ELR (cell line): ENCODE measurements around the gene CSH1.
"Not testable (repeated sequence)": the region's sequence is repeated elsewhere in the genome, so short reads cannot be mapped to it uniquely, and the experiment has no call there.

Experiments used
- DNase-seq: peaks from one replicate; pipeline ENCODE4 v3.0.0-alpha.2; 2015; ENCODE audit warnings: low read depth

CSH1 gene

GRCh38 chr17:63904796-63905195 lies 8.4 kb upstream of the CSH1 start:
- not testable (repeated sequence) for DNase-seq

GRCh38 chr17:63903787-63904201 lies 7.4 kb upstream of the CSH1 start:
- DNase-seq: peak; percentile 40

GRCh38 chr17:63901971-63902370 lies 5.6 kb upstream of the CSH1 start:
- DNase-seq: not testable (repeated sequence)

GRCh38 chr17:63898899-63899798 lies 2.8 kb upstream of the CSH1 start:
- DNase-seq: peak; percentile 62

GRCh38 chr17:63894821-63895220 lies 1.6 kb downstream of the CSH1 start:
- not testable (repeated sequence) for DNase-seq

- DNase-seq: not testable (repeated sequence)
Measured at GRCh38 chr17:63894021-63894420, 2.4 kb downstream of the CSH1 start.

- peak; percentile 40 for DNase-seq
Measured at GRCh38 chr17:63892316-63893037, 3.9 kb downstream of the CSH1 start.

- peak; percentile 68 for DNase-seq
Measured at GRCh38 chr17:63889026-63889848, 7.1 kb downstream of the CSH1 start.

GRCh38 chr17:63885119-63885518 lies 11.3 kb downstream of the CSH1 start:
- DNase-seq: not testable (repeated sequence)

- DNase-seq: not testable (repeated sequence)
Measured at GRCh38 chr17:63882626-63883126, 13.7 kb downstream of the CSH1 start.

- peak; percentile 78 for DNase-seq
Measured at GRCh38 chr17:63881935-63882601, 14.3 kb downstream of the CSH1 start, which contains the start of gene GH2. Gene GH2 (minus strand): TSS chr17:63881944. CDS start chr17:63881801, 143 bp downstream.

- DNase-seq: peak; percentile 12
Measured at GRCh38 chr17:63881337-63881736, 15.0 kb downstream of the CSH1 start.

GRCh38 chr17:63880706-63881105 lies 15.7 kb downstream of the CSH1 start:
- no peak for DNase-seq

- DNase-seq: not testable (repeated sequence)
Measured at GRCh38 chr17:63878413-63878812, 18.0 kb downstream of the CSH1 start.

- not testable (repeated sequence) for DNase-seq
Measured at GRCh38 chr17:63874693-63875092, 21.7 kb downstream of the CSH1 start.

GRCh38 chr17:63874061-63874626 lies 22.2 kb downstream of the CSH1 start:
- not testable (repeated sequence) for DNase-seq

- not testable (repeated sequence) for DNase-seq
Measured at GRCh38 chr17:63873577-63873976, 22.8 kb downstream of the CSH1 start, which contains the start of gene CSH2. Gene CSH2 (minus strand): TSS chr17:63873677. CDS start chr17:63873614, 63 bp downstream.

- DNase-seq: peak; percentile 44
Measured at GRCh38 chr17:63871646-63872365, 24.6 kb downstream of the CSH1 start.

- not testable (repeated sequence) for DNase-seq
Measured at GRCh38 chr17:63870292-63870665, 26.1 kb downstream of the CSH1 start.
